Caco-2 (cell line): ENCODE measurements around the gene TSHZ2. TPM values are rescaled to one million over a fixed set of nuclear protein-coding genes. Genes with fewer than 3 reads are reported as not detected.

ENCODE experiments used
- BruUV-seq: library from RNA; stranded (reverse); fragments of 400-500 nt; replicated peaks from 2 replicates; lab custom pipeline; 2021; lab: Mats Ljungman, UMichigan
- CTCF ChIA-PET: fragments of 300-600 bp; sonication (Branson Sonifier 250); formaldehyde crosslinking; loops from one replicate; lab custom pipeline; 2022; ENCODE audit warnings: antibody characterized with exemption; lab: Charles Lee
- POLR2A ChIA-PET: fragments of 300-600 bp; sonication (Branson Sonifier 250); formaldehyde crosslinking; loops from one replicate; lab custom pipeline; 2022; ENCODE audit warnings: antibody characterized with exemption; lab: Charles Lee
- DNase-seq, 2 experiments: peaks; one replicate each; pipeline versions ENCODE4 v3.0.0 to v3.0.0-alpha.2; 2020 to 2022
- H3K27me3 ChIP-seq: replicated peaks from 2 replicates; pipeline ENCODE4 v1.6.0; 2011; ENCODE audit warnings: low read length; ENCODE audit not compliant: control insufficient read depth, insufficient read depth
- H3K36me3 ChIP-seq: 2 replicates; pipeline ENCODE4 v1.5.1; 2011; ENCODE audit warnings: low read length; ENCODE audit not compliant: control insufficient read depth, insufficient read depth
- H3K4me1 ChIP-seq: fragments of 250-450 bp; sonication (Bioruptor Pico); 2 replicates; pipeline ENCODE4 v1.5.1; 2020; ENCODE audit warnings: mild to moderate bottlenecking
- H3K4me3 ChIP-seq: 2 replicates; pipeline ENCODE4 v1.5.1; 2011; ENCODE audit warnings: low read depth, mild to moderate bottlenecking, control low read depth, low read length
- H3K9me3 ChIP-seq: fragments of 250-450 bp; sonication (Bioruptor Pico); 2 replicates; pipeline ENCODE4 v1.5.1; 2020; ENCODE audit warnings: mild to moderate bottlenecking, moderate library complexity
- H3K27ac Mint-ChIP-seq: one replicate; pipeline ENCODE4 v1.8.0; 2022; ENCODE audit warnings: mixed read lengths; ENCODE audit not compliant: unreplicated experiment
- H3K27me3 Mint-ChIP-seq: one replicate; pipeline ENCODE4 v1.8.0; 2022; ENCODE audit warnings: mixed read lengths; ENCODE audit not compliant: insufficient read depth, unreplicated experiment
- H3K36me3 Mint-ChIP-seq: one replicate; pipeline ENCODE4 v1.8.0; 2022; ENCODE audit warnings: mild to moderate bottlenecking, mixed read lengths; ENCODE audit not compliant: insufficient read depth, unreplicated experiment
- H3K4me1 Mint-ChIP-seq: one replicate; pipeline ENCODE4 v1.8.0; 2022; ENCODE audit warnings: low read depth, mixed read lengths; ENCODE audit not compliant: unreplicated experiment
- H3K4me3 Mint-ChIP-seq: one replicate; pipeline ENCODE4 v1.8.0; 2022; ENCODE audit warnings: mild to moderate bottlenecking, moderate library complexity, mixed read lengths; ENCODE audit not compliant: unreplicated experiment
- H3K9me3 Mint-ChIP-seq: one replicate; pipeline ENCODE4 v1.8.0; 2022; ENCODE audit warnings: mixed read lengths; ENCODE audit not compliant: unreplicated experiment
- intact Hi-C: fragments of 100-400 bp; cut with micrococcal nuclease; formaldehyde crosslinking; loops from one replicate; pipeline ENCODE4 v1.10.0; 2022; ENCODE audit not compliant: unreplicated experiment
- total RNA-seq: library from RNA; stranded (reverse); gene quantifications from 2 replicates; pipeline ENCODE4 v1.2.3, GENCODE V29; 2022
- TF ChIP-seq, protein P1 (sequence below), 2 experiments: fragments of 200-600 bp in 1 of 2; IDR thresholded peaks; 1 replicate in 1 of 2; 2 replicates in 1 of 2; pipeline versions ENCODE4 v1.5.1 to v1.8.0; 2011 to 2022; ENCODE audit warnings: antibody characterized with exemption in 1 of 2, control low read depth in 1 of 2, inconsistent platforms in 1 of 2, low read depth in 1 of 2, low read length in 1 of 2, mild to moderate bottlenecking in 1 of 2, moderate library complexity in 1 of 2; ENCODE audit not compliant: insufficient read depth in 1 of 2, severe bottlenecking in 1 of 2, unreplicated experiment in 1 of 2

TSHZ2 gene
- total RNA-seq, 1 experiment from 2014 or later, result 0.07 TPM

DNA sequence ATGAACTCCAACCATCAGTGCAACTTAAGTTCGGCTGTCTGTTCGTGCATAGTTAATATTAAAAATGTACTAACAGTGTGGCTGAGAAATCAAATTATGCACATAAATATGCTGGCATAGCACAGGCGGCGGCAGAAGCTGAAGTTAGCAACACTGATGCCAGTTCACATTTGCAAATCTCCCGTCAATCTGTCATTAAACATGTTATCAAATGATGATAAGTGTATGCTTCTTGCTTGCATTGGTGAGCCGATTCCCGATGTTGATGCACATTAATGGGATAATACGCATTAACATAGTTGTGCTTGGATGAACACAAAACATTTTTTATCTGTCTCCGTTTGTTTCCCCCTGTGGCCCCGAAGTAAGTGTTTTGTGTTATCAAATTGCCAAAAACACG lies 312.1 kb downstream of the TSHZ2 start:
- no peaks in the 10 kb centered on the region for H3K9me3 ChIP-seq
- H3K4me1 Mint-ChIP-seq, result no peaks in the 10 kb centered on the region
- H3K27me3 ChIP-seq, result no peaks in the 10 kb centered on the region
- no peaks in the 10 kb centered on the region for H3K4me1 ChIP-seq
- H3K27me3 Mint-ChIP-seq, result peaks cover 32% of the 10 kb centered on the region
- ChIA-PET POLR2A (no interaction called here), CTCF (no interaction called here)
- no peak for DNase-seq
- H3K36me3 Mint-ChIP-seq, result no peaks in the 10 kb centered on the region
- no peaks in the 10 kb centered on the region for H3K9me3 Mint-ChIP-seq
- H3K4me3 Mint-ChIP-seq, result no peak overlapping the region
- BruUV-seq, result no TSS peak
- TF ChIP-seq, protein P1, sequence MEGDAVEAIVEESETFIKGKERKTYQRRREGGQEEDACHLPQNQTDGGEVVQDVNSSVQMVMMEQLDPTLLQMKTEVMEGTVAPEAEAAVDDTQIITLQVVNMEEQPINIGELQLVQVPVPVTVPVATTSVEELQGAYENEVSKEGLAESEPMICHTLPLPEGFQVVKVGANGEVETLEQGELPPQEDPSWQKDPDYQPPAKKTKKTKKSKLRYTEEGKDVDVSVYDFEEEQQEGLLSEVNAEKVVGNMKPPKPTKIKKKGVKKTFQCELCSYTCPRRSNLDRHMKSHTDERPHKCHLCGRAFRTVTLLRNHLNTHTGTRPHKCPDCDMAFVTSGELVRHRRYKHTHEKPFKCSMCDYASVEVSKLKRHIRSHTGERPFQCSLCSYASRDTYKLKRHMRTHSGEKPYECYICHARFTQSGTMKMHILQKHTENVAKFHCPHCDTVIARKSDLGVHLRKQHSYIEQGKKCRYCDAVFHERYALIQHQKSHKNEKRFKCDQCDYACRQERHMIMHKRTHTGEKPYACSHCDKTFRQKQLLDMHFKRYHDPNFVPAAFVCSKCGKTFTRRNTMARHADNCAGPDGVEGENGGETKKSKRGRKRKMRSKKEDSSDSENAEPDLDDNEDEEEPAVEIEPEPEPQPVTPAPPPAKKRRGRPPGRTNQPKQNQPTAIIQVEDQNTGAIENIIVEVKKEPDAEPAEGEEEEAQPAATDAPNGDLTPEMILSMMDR (IDR thresholded peaks at IDR 0.05; ENCODE audit: insufficient read depth in 1 of 2, low read depth in 1 of 2, low read length in 1 of 2, severe bottlenecking in 1 of 2, unreplicated experiment in 1 of 2), result no peak
- no peak overlapping the region for H3K27ac Mint-ChIP-seq
- no peaks in the 10 kb centered on the region for H3K36me3 ChIP-seq
- no peak overlapping the region for H3K4me3 ChIP-seq
- intact Hi-C loops, result no loop called here

DNA sequence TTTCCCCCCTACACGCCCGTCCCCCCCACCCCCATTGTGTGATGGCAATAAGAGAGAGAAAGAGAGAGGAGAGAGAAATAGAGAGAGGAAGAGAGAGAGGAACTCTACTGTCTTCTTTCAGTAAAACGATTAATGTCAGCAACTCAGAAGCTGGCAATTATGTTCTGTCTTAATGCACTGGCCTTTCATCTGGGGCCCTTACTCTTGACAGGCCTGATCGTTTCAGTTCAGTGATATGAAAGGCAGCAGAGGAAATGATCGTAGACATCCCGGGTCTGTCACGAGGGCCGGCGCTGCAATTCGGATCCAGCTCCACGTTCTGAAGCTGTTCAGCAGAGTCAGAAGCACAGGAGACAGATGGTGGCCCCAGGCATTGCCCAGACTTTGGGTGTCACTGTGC lies 312.5 kb downstream of the TSHZ2 start:
- Mint-ChIP-seq H3K9me3 (no peaks in the 10 kb centered on the region), H3K36me3 (no peaks in the 10 kb centered on the region), H3K27me3 (peaks cover 32% of the 10 kb centered on the region), H3K4me3 (no peak overlapping the region), H3K27ac (no peak overlapping the region), H3K4me1 (no peaks in the 10 kb centered on the region)
- Histone ChIP-seq H3K4me3 (no peak overlapping the region), H3K4me1 (no peaks in the 10 kb centered on the region), H3K36me3 (no peaks in the 10 kb centered on the region), H3K9me3 (no peaks in the 10 kb centered on the region), H3K27me3 (no peaks in the 10 kb centered on the region)
- BruUV-seq, result no TSS peak
- intact Hi-C loops, result no loop called here
- ChIA-PET CTCF (no interaction called here), POLR2A (no interaction called here)
- DNase-seq, result no peak
- TF ChIP-seq, protein P1 (IDR thresholded peaks at IDR 0.05; ENCODE audit: insufficient read depth in 1 of 2, low read depth in 1 of 2, low read length in 1 of 2, severe bottlenecking in 1 of 2, unreplicated experiment in 1 of 2), result no peak

DNA sequence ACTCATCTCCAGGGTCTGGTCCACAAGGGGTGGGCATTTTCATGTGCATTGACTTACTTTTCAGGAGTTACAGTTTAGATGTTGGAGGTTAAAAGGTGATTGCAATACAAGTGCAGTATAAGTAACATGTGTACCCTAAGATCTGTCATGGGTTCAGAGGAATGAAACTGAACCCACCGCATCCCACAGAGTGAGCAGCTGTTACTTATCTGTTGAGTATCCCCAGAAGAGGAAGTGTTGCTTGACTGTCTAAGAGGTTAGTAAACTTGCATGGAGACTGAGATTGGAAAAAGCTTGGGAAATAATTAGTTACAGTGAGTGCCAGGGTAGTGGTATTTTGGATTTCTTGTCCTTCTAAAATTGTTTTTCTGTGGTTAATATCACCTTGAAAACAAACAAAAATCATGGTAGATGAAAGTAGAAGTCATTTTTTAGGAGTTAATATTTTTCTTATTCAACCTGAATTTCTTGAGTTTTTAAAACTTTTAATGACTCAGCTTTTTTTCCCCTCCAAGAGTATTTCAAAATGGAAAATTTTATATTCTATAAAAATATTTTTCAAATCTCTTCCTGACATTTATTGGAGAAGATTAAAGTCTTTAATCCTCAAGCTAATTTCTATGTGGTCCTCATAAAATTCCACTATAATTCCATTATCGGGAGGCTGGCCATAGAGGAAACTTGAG lies 315.3 kb downstream of the TSHZ2 start:
- ChIA-PET CTCF (no interaction called here), POLR2A (no interaction called here)
- Histone ChIP-seq H3K9me3 (no peaks in the 10 kb centered on the region), H3K4me3 (no peak overlapping the region), H3K4me1 (no peaks in the 10 kb centered on the region), H3K27me3 (no peaks in the 10 kb centered on the region), H3K36me3 (no peaks in the 10 kb centered on the region)
- TF ChIP-seq, protein P1 (IDR thresholded peaks at IDR 0.05; ENCODE audit: insufficient read depth in 1 of 2, low read depth in 1 of 2, low read length in 1 of 2, severe bottlenecking in 1 of 2, unreplicated experiment in 1 of 2), result no peak
- no peak overlapping the region for H3K4me3 Mint-ChIP-seq
- BruUV-seq, result no TSS peak
- no peak for DNase-seq
- intact Hi-C loops, result no loop called here
- H3K4me1 Mint-ChIP-seq, result no peaks in the 10 kb centered on the region
- no peaks in the 10 kb centered on the region for H3K36me3 Mint-ChIP-seq
- H3K9me3 Mint-ChIP-seq, result no peaks in the 10 kb centered on the region
- peaks cover 32% of the 10 kb centered on the region for H3K27me3 Mint-ChIP-seq
- H3K27ac Mint-ChIP-seq, result no peak overlapping the region
